GM12878 (cell line): ENCODE data around the gene TMEM232. TPM values are rescaled to one million over a fixed set of nuclear protein-coding genes. Genes with fewer than 3 reads are reported as not detected.
"Not testable (repeated sequence)": the region's sequence is repeated elsewhere in the genome, so short reads cannot be mapped to it uniquely, and the experiment has no call there.

Experiments used
- ATAC-seq: fragments of 200-7000 bp; cut with Tn5 transposase; 3 replicates; pipeline ENCODE4 v1.9.1; 2020; ENCODE audit warnings: mild to moderate bottlenecking, moderate library complexity
- BruUV-seq: library from RNA; stranded (reverse); fragments of 400-500 nt; replicated peaks from 2 replicates; lab custom pipeline; 2021; lab: Mats Ljungman, UMichigan
- CTCF ChIA-PET: fragments of 300-600 bp; sonication (Branson Sonifier 250); formaldehyde crosslinking; extraction: SDS; loops from one replicate; lab custom pipeline; 2021; ENCODE audit warnings: inconsistent platforms; lab: Yijun Ruan, JAX
- POLR2A ChIA-PET: fragments of 350-600 bp; formaldehyde crosslinking; extraction: SDS; loops from one replicate; lab custom pipeline; 2021; ENCODE audit warnings: inconsistent platforms; lab: Charles Lee
- RAD21 ChIA-PET: fragments of 300-600 bp; sonication (Branson Sonifier 250); formaldehyde crosslinking; loops from one replicate; lab custom pipeline; 2023; ENCODE audit warnings: antibody characterized with exemption; ENCODE audit not compliant: unreplicated experiment; lab: Charles Lee
- SMC1A ChIA-PET: fragments of 300-600 bp; sonication (Branson Sonifier 250); formaldehyde crosslinking; loops from one replicate; lab custom pipeline; 2023; ENCODE audit not compliant: unreplicated experiment, uncharacterized antibody; lab: Charles Lee
- DNase-seq: peaks from one replicate; pipeline ENCODE4 v3.0.0-alpha.2; 2011; ENCODE audit warnings: low read depth, low spot score
- FAIRE-seq: peaks from 3 replicates; lab custom pipeline; 2011; peaks lifted over from hg19 to GRCh38; lab: Jason Lieb, UNC
- H2AFZ ChIP-seq: 2 replicates; pipeline ENCODE4 v1.6.0; 2011; ENCODE audit warnings: low read depth, low read length, control low read depth; ENCODE audit not compliant: control insufficient read depth
- H3K27ac ChIP-seq: 2 replicates; pipeline ENCODE4 v1.5.1; 2011; ENCODE audit warnings: control low read depth; ENCODE audit not compliant: control insufficient read depth, insufficient read depth
- H3K27me3 ChIP-seq, 2 experiments: replicated peaks in 1 of 2; 2 replicates each; pipeline versions ENCODE4 v1.6.0 to v1.6.1; 2011; ENCODE audit warnings: low read length in 1 of 2; ENCODE audit not compliant: control insufficient read depth in 2 of 2, insufficient read depth in 2 of 2
- H3K36me3 ChIP-seq, 2 experiments: 2 replicates each; pipeline ENCODE4 v1.5.1; 2011; ENCODE audit warnings: low read length in 1 of 2; ENCODE audit not compliant: control insufficient read depth in 2 of 2, insufficient read depth in 2 of 2
- H3K4me1 ChIP-seq: 2 replicates; pipeline ENCODE4 v1.6.1; 2011; ENCODE audit warnings: mild to moderate bottlenecking, low read length, moderate library complexity, mixed read lengths; ENCODE audit not compliant: control insufficient read depth, insufficient read depth
- H3K4me2 ChIP-seq: 2 replicates; pipeline ENCODE4 v1.6.0; 2011; ENCODE audit warnings: control low read depth; ENCODE audit not compliant: control insufficient read depth, insufficient read depth
- H3K4me3 ChIP-seq: fragments of 200-600 bp; sonication (generic); 2 replicates; pipeline ENCODE4 v1.5.1; 2016
- H3K79me2 ChIP-seq: 2 replicates; pipeline ENCODE4 v1.6.0; 2011; ENCODE audit warnings: low read length; ENCODE audit not compliant: control insufficient read depth, insufficient read depth
- H3K9ac ChIP-seq: 2 replicates; pipeline ENCODE4 v1.8.0; 2011; ENCODE audit warnings: low read length, control low read depth, mixed read lengths; ENCODE audit not compliant: control insufficient read depth, insufficient read depth
- H3K9me3 ChIP-seq: replicated peaks from 3 replicates; pipeline ENCODE4 v1.5.1; 2011; ENCODE audit warnings: mild to moderate bottlenecking, low read length; ENCODE audit not compliant: control insufficient read depth, insufficient read depth
- H4K20me1 ChIP-seq: 2 replicates; pipeline ENCODE4 v1.6.0; 2011; ENCODE audit not compliant: control insufficient read depth, insufficient read depth
- CREB1 ChIP-seq: IDR thresholded peaks from 2 replicates; pipeline ENCODE4 v1.6.1; 2012; ENCODE audit warnings: low read depth, mild to moderate bottlenecking, inconsistent platforms
- LARP7 ChIP-seq: fragments of 450-650 bp; IDR thresholded peaks from 2 replicates; pipeline ENCODE4 v1.6.1; 2017; ENCODE audit warnings: mild to moderate bottlenecking
- MEF2A ChIP-seq: IDR thresholded peaks from 2 replicates; pipeline ENCODE4 v1.6.1; 2011; ENCODE audit warnings: low read depth, mild to moderate bottlenecking, low read length, moderate library complexity; ENCODE audit not compliant: insufficient read depth
- WGBS: methylation state at CpG from one replicate; pipeline ENCODE4 v1.1.6; 2016; ENCODE audit warnings: low lambda C conversion rate; ENCODE audit not compliant: insufficient replicate concordance, insufficient coverage; ENCODE audit errors: missing lambda C conversion rate; 5-methylcytosine and 5-hydroxymethylcytosine counted together
- in situ Hi-C: fragments of 300-500 bp; cut with MboI; formaldehyde crosslinking; loops from 9 replicates; pipeline ENCODE4 v1.14.3; 2018; ENCODE audit warnings: mixed read lengths
- intact Hi-C: fragments of 100-400 bp; cut with micrococcal nuclease; formaldehyde crosslinking; loops from one replicate; pipeline ENCODE4 v1.14.2; 2022; ENCODE audit not compliant: unreplicated experiment
- polyA plus RNA-seq, 11 experiments: library from polyadenylated mRNA; depleted of rRNA in 4 of 11; unstranded in 6 of 11; stranded (reverse) in 5 of 11; fragments of >200 nt; fragmentation: Nextera tagmentation in 4 of 11; fragmentation: Illumina TruSeq in 1 of 11; extraction: Ambion mirVana in 4 of 11; extraction: Trizol in 1 of 11; gene quantifications; 1 replicate in 1 of 11; 2 replicates in 10 of 11; pipeline versions ENCODE4 v1.2.1 to v1.2.3, GENCODE V29; 2011 to 2016; ENCODE audit warnings: inconsistent platforms in 2 of 11, missing spikeins in 2 of 11, low read depth in 1 of 11
- total RNA-seq, 4 experiments: library from RNA; depleted of rRNA in 3 of 4; stranded (reverse); fragments of >200 nt in 3 of 4; fragmentation: Illumina TruSeq in 1 of 4; extraction: Trizol in 1 of 4; gene quantifications; 2 replicates each; pipeline versions ENCODE4 v1.2.1 to v1.2.3, GENCODE V29; 2013 to 2021
- TF ChIP-seq, protein P1 (sequence below): fragments of 450-650 bp; formaldehyde crosslinking; IDR thresholded peaks from 2 replicates; pipeline ENCODE4 v1.5.0; 2022; ENCODE audit warnings: mild to moderate bottlenecking, missing genetic modification characterization

TMEM232 gene
- total and polyA plus RNA-seq, 10 of the 15 experiments (the other 5 are each of a cell fraction or from before 2014, with no cell fraction given), result 0.29 to 1.3 (median 0.91) TPM

DNA sequence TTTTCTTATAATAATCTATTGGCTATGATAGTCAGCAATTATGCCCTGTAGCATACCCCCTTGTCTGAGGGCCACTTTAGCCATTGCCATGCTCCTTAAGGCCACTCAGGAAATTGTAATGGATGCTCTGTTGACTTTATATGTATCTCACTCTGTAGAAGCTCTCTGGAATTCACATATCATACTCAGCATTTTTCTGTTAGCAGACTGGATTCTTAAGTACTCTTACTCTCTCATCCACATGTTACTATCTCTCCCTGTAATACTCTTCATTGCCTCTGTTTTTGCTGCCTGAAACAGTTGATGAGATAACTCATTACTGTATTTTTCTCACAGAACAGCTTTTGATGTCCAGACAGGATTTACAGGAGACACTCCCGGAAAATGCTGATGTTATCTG is 24.2 kb downstream of the TMEM232 start:
- Histone ChIP-seq H3K36me3 (no peaks in the 10 kb centered on the region), H3K4me1 (no peaks in the 10 kb centered on the region), H3K9ac (no peak overlapping the region), H3K79me2 (no peaks in the 10 kb centered on the region), H2AFZ (no peak overlapping the region), H3K27me3 (no peaks in the 10 kb centered on the region), H3K9me3 (no peaks in the 10 kb centered on the region), H3K27ac (no peak overlapping the region), H3K4me3 (no peak overlapping the region), H4K20me1 (no peaks in the 10 kb centered on the region), H3K4me2 (no peak overlapping the region)
- intact Hi-C loops, result no loop called here
- DNase-seq, result no peak
- ChIA-PET POLR2A (no interaction called here), SMC1A (interaction anchor here (1.8 kb wide), 1 partner anchor 18 kb away, joined by 7 read pairs; no protein-coding TSS in a partner anchor), CTCF (interaction anchor here (0.6 to 2.5 kb wide), 2 partner anchors 13 to 77 kb away, joined by 3 to 5 read pairs; no protein-coding TSS in a partner anchor), RAD21 (no interaction called here)
- FAIRE-seq, result no peak
- ATAC-seq, result no peak
- 43% methylated on average over 1 of the region's 1 CpG for WGBS
- in situ Hi-C loops, result no loop called here
- BruUV-seq, result no TSS peak
- TF ChIP-seq MEF2A (no peak), CREB1 (no peak), LARP7 (no peak)
- TF ChIP-seq, protein P1, sequence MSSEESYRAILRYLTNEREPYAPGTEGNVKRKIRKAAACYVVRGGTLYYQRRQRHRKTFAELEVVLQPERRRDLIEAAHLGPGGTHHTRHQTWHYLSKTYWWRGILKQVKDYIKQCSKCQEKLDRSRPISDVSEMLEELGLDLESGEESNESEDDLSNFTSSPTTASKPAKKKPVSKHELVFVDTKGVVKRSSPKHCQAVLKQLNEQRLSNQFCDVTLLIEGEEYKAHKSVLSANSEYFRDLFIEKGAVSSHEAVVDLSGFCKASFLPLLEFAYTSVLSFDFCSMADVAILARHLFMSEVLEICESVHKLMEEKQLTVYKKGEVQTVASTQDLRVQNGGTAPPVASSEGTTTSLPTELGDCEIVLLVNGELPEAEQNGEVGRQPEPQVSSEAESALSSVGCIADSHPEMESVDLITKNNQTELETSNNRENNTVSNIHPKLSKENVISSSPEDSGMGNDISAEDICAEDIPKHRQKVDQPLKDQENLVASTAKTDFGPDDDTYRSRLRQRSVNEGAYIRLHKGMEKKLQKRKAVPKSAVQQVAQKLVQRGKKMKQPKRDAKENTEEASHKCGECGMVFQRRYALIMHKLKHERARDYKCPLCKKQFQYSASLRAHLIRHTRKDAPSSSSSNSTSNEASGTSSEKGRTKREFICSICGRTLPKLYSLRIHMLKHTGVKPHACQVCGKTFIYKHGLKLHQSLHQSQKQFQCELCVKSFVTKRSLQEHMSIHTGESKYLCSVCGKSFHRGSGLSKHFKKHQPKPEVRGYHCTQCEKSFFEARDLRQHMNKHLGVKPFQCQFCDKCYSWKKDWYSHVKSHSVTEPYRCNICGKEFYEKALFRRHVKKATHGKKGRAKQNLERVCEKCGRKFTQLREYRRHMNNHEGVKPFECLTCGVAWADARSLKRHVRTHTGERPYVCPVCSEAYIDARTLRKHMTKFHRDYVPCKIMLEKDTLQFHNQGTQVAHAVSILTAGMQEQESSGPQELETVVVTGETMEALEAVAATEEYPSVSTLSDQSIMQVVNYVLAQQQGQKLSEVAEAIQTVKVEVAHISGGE (CRISPR knock-in tag), result no peak

DNA sequence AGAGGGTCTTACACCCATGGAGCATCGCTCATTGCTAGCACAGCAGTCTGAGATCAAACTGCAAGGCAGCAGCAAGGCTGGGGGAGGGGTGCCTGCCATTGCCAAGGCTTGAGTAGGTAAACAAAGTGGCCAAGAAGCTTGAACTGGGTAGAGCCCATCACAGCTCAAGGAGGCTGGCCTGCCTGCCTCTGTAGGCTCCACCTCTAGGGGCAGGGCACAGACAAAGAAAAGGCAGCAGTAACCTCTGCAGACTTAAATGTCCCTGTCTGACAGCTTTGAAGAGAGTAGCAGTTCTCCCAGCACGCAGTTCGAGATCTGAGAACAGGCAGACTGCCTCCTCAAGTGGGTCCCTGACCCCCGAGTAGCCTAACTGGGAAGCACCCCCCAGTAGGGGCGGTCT is 33.8 kb downstream of the TMEM232 start:
- H3K9ac ChIP-seq, SMC1A ChIA-PET, BruUV-seq, H3K4me1 ChIP-seq, CTCF ChIA-PET, POLR2A ChIA-PET, H3K9me3 ChIP-seq, intact Hi-C loops, H3K79me2 ChIP-seq, H3K4me2 ChIP-seq, H2AFZ ChIP-seq, DNase-seq, H3K27ac ChIP-seq, H3K4me3 ChIP-seq, H4K20me1 ChIP-seq, in situ Hi-C loops, RAD21 ChIA-PET, H3K27me3 ChIP-seq, FAIRE-seq, H3K36me3 ChIP-seq, ATAC-seq: not testable (repeated sequence)
- WGBS, result 68% methylated on average over 5 of the region's 5 CpGs

GRCh38 chr5:110690587-110690986 is 35.9 kb downstream of the TMEM232 start:
- H3K27me3 ChIP-seq, in situ Hi-C loops, H3K9me3 ChIP-seq, H4K20me1 ChIP-seq, H3K79me2 ChIP-seq, H3K27ac ChIP-seq, H3K36me3 ChIP-seq, H3K4me3 ChIP-seq, H3K4me2 ChIP-seq, BruUV-seq, CTCF ChIA-PET, FAIRE-seq, intact Hi-C loops, RAD21 ChIA-PET, ATAC-seq, H3K4me1 ChIP-seq, H2AFZ ChIP-seq, SMC1A ChIA-PET, DNase-seq, H3K9ac ChIP-seq: not testable (repeated sequence)
- WGBS, result no CpG with 5 or more reads among the region's 1 CpG
- POLR2A ChIA-PET, result interaction anchor here (0.6 kb wide), 1 partner anchor 46 kb away, joined by 4 read pairs; no protein-coding TSS in a partner anchor
